ENCODE data around the gene MMP24OS.

Gene MMP24OS

GRCh38 chr20:35238170-35238569 lies 39.8 kb downstream of the MMP24OS start:
- Histone ChIP-seq H3K27ac (no peak overlapping the region), H3K9ac (no peak overlapping the region), H3K27me3 (ENCODE audit: insufficient read depth, low read depth) (no peaks in the 10 kb centered on the region), H3K4me1 (ENCODE audit: low read depth, poor library complexity, severe bottlenecking) (no peaks in the 10 kb centered on the region), H4K20me1 (ENCODE audit: insufficient read depth) (no peaks in the 10 kb centered on the region), H3K36me3 (ENCODE audit: insufficient read depth) (no peaks in the 10 kb centered on the region), H3K79me2 (ENCODE audit: insufficient read depth, low read depth) (no peaks in the 10 kb centered on the region), H2AFZ (ENCODE audit: low read depth) (no peak overlapping the region), H3K4me3 (IDR thresholded peaks at IDR 0.05; ENCODE audit: insufficient read depth, low read depth, low read length) (no peak overlapping the region), H3K4me2 (no peak overlapping the region)
- TF ChIP-seq, protein P1, sequence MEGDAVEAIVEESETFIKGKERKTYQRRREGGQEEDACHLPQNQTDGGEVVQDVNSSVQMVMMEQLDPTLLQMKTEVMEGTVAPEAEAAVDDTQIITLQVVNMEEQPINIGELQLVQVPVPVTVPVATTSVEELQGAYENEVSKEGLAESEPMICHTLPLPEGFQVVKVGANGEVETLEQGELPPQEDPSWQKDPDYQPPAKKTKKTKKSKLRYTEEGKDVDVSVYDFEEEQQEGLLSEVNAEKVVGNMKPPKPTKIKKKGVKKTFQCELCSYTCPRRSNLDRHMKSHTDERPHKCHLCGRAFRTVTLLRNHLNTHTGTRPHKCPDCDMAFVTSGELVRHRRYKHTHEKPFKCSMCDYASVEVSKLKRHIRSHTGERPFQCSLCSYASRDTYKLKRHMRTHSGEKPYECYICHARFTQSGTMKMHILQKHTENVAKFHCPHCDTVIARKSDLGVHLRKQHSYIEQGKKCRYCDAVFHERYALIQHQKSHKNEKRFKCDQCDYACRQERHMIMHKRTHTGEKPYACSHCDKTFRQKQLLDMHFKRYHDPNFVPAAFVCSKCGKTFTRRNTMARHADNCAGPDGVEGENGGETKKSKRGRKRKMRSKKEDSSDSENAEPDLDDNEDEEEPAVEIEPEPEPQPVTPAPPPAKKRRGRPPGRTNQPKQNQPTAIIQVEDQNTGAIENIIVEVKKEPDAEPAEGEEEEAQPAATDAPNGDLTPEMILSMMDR (conservative IDR thresholded peaks at IDR 0.05; ENCODE audit: low read depth, low read length) = no peak

DNA sequence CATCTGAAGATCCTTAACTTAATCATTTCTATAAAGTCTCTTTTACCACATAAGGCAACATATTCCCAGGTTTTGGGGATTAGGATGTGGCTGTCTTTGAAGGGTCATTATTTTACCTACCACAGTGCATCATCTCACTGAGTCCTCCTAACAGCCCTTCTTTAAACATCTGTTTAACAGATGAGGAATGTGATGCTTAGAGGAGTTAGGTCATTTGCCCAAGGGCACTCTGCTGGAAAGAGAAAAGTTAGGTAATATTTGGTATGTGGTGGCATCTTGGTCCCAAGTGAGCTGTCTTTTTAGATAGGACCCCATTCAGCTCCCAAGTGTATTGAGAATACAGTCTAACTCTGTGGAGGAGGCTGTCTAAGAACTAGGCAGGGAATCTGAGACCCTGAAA lies 40.4 kb downstream of the MMP24OS start:
- Histone ChIP-seq H3K27ac (no peak overlapping the region), H2AFZ (ENCODE audit: low read depth) (no peak overlapping the region), H3K27me3 (ENCODE audit: insufficient read depth, low read depth) (no peaks in the 10 kb centered on the region), H4K20me1 (ENCODE audit: insufficient read depth) (no peaks in the 10 kb centered on the region), H3K4me2 (no peak overlapping the region), H3K79me2 (ENCODE audit: insufficient read depth, low read depth) (no peaks in the 10 kb centered on the region), H3K4me3 (IDR thresholded peaks at IDR 0.05; ENCODE audit: insufficient read depth, low read depth, low read length) (no peak overlapping the region), H3K9ac (no peak overlapping the region), H3K4me1 (ENCODE audit: low read depth, poor library complexity, severe bottlenecking) (no peaks in the 10 kb centered on the region), H3K36me3 (ENCODE audit: insufficient read depth) (no peaks in the 10 kb centered on the region)
- TF ChIP-seq, protein P1 (conservative IDR thresholded peaks at IDR 0.05; ENCODE audit: low read depth, low read length) = no peak

- H3K9ac ChIP-seq = no peak overlapping the region
- H3K36me3 ChIP-seq (ENCODE audit: insufficient read depth) = no peaks in the 10 kb centered on the region
- no peaks in the 10 kb centered on the region for H4K20me1 ChIP-seq (ENCODE audit: insufficient read depth)
- TF ChIP-seq, protein P1 (conservative IDR thresholded peaks at IDR 0.05; ENCODE audit: low read depth, low read length) = no peak
- H3K79me2 ChIP-seq (ENCODE audit: insufficient read depth, low read depth) = no peaks in the 10 kb centered on the region
- no peak overlapping the region for H3K4me3 ChIP-seq (IDR thresholded peaks at IDR 0.05; ENCODE audit: insufficient read depth, low read depth, low read length)
- H3K4me1 ChIP-seq (ENCODE audit: low read depth, poor library complexity, severe bottlenecking) = no peaks in the 10 kb centered on the region
- H3K27ac ChIP-seq = no peak overlapping the region
- no peak overlapping the region for H2AFZ ChIP-seq (ENCODE audit: low read depth)
- H3K27me3 ChIP-seq (ENCODE audit: insufficient read depth, low read depth) = no peaks in the 10 kb centered on the region
- H3K4me2 ChIP-seq = no peak overlapping the region
These were observed 42.0 kb downstream of the MMP24OS start for GRCh38 chr20:35235881-35236280.

- TF ChIP-seq, protein P1 (conservative IDR thresholded peaks at IDR 0.05; ENCODE audit: low read depth, low read length) = no peak
- Histone ChIP-seq H3K36me3 (ENCODE audit: insufficient read depth) (no peaks in the 10 kb centered on the region), H3K9ac (no peak overlapping the region), H4K20me1 (ENCODE audit: insufficient read depth) (no peaks in the 10 kb centered on the region), H3K27ac (no peak overlapping the region), H3K4me3 (IDR thresholded peaks at IDR 0.05; ENCODE audit: insufficient read depth, low read depth, low read length) (no peak overlapping the region), H3K4me2 (no peak overlapping the region), H3K79me2 (ENCODE audit: insufficient read depth, low read depth) (no peaks in the 10 kb centered on the region), H3K27me3 (ENCODE audit: insufficient read depth, low read depth) (no peaks in the 10 kb centered on the region), H3K4me1 (ENCODE audit: low read depth, poor library complexity, severe bottlenecking) (no peaks in the 10 kb centered on the region), H2AFZ (ENCODE audit: low read depth) (no peak overlapping the region)
These were observed 45.3 kb downstream of the MMP24OS start for GRCh38 chr20:35232575-35232974.

Data from KMS-11 (cell line).